ENCODE data around the gene HECTD4. TPM values are rescaled to one million over a fixed set of nuclear protein-coding genes. Genes with fewer than 3 reads are reported as not detected.

The HECTD4 gene
- total and polyA plus RNA-seq, 2 experiments from 2014 or later = 25.7 to 36.9 TPM

GRCh38 chr12:112380663-112381405, 1.4 kb downstream of the HECTD4 start:
- H3K9me2 ChIP-seq (ENCODE audit: insufficient read depth) = no peaks in the 10 kb centered on the region
- H3K4me2 ChIP-seq = peak overlapping the region; percentile 95
- H3K4me3 ChIP-seq = peak overlapping the region; percentile 92
- Mint-ChIP-seq H3K36me3 (ENCODE audit: low read depth) (no peaks in the 10 kb centered on the region; the same call in 2 of the 3 replicates), H3K4me3 (peak overlapping the region; percentile 91), H3K27ac (peak overlapping the region; percentile 58; the same call in 1 of the 2 replicates), H3K4me1 (peaks cover 11% of the 10 kb centered on the region), H3K9me3 (no peaks in the 10 kb centered on the region), H3K27me3 (ENCODE audit: insufficient read depth, low read depth, poor library complexity) (peaks cover 9% of the 10 kb centered on the region)
- H3K79me2 ChIP-seq (replicated peaks; ENCODE audit: insufficient read depth) = peaks cover 53% of the 10 kb centered on the region
- H3F3A ChIP-seq (replicated peaks; ENCODE audit: low read depth) = peaks cover 3% of the 10 kb centered on the region; the same call in 1 of the 2 replicates
- TF ChIP-seq EZH2phosphoT487 (IDR thresholded peaks at IDR 0.05; ENCODE audit: unreplicated experiment) (no peak), ETS1 (IDR thresholded peaks at IDR 0.05) (no peak), STAT1 (IDR thresholded peaks at IDR 0.05; ENCODE audit: unreplicated experiment) (no peak)
- 0 out of 2 replicates have a peak overlapping the region, but pooled peaks have one; percentile 74 for H3K27ac ChIP-seq (ENCODE audit: low read depth)
- H3K27me3 ChIP-seq (ENCODE audit: insufficient read depth) = no peaks in the 10 kb centered on the region
- peak; percentile 7 for ATAC-seq
- H3K4me1 ChIP-seq (ENCODE audit: insufficient read depth) = no peaks in the 10 kb centered on the region; the same call in 1 of the 2 replicates
- DNase-seq (ENCODE audit: low spot score) = peak; percentile 36
- H3K36me3 ChIP-seq (ENCODE audit: insufficient read depth) = no peaks in the 10 kb centered on the region
- peaks cover 20% of the 10 kb centered on the region; the same call in 1 of the 2 replicates for H4K20me1 ChIP-seq (replicated peaks; ENCODE audit: insufficient read depth)
- peak overlapping the region; percentile 87 for H2AFZ ChIP-seq

GRCh38 chr12:112375105-112375504, 7.1 kb downstream of the HECTD4 start:
- Histone ChIP-seq H3K9me2 (ENCODE audit: insufficient read depth) (no peaks in the 10 kb centered on the region), H3K27ac (ENCODE audit: low read depth) (no peak overlapping the region), H2AFZ (no peak overlapping the region), H3K79me2 (replicated peaks; ENCODE audit: insufficient read depth) (peaks cover 100% of the 10 kb centered on the region), H3K27me3 (ENCODE audit: insufficient read depth) (no peaks in the 10 kb centered on the region), H3K4me3 (no peak overlapping the region), H4K20me1 (replicated peaks; ENCODE audit: insufficient read depth) (peaks cover 21% of the 10 kb centered on the region; the same call in 1 of the 2 replicates), H3K4me2 (no peak overlapping the region), H3F3A (replicated peaks; ENCODE audit: low read depth) (no peaks in the 10 kb centered on the region; the same call in 1 of the 2 replicates), H3K36me3 (ENCODE audit: insufficient read depth) (no peaks in the 10 kb centered on the region), H3K4me1 (ENCODE audit: insufficient read depth) (no peaks in the 10 kb centered on the region)
- Mint-ChIP-seq H3K36me3 (ENCODE audit: low read depth) (no peaks in the 10 kb centered on the region; the same call in 2 of the 3 replicates), H3K27ac (no peak overlapping the region), H3K9me3 (no peaks in the 10 kb centered on the region), H3K27me3 (ENCODE audit: insufficient read depth, low read depth, poor library complexity) (peaks cover 7% of the 10 kb centered on the region), H3K4me3 (no peak overlapping the region), H3K4me1 (peaks cover 4% of the 10 kb centered on the region; the same call in 2 of the 3 replicates)
- DNase-seq (ENCODE audit: low spot score) (no peak), ATAC-seq (no peak)
- TF ChIP-seq POLR2AphosphoS5 (IDR thresholded peaks at IDR 0.05; ENCODE audit: low read depth) (no peak), JUNB (IDR thresholded peaks at IDR 0.05; ENCODE audit: unreplicated experiment) (no peak), CTCF (conservative IDR thresholded peaks at IDR 0.05; ENCODE audit: low read depth in 2 of 2) (no peak), NANOG (IDR thresholded peaks at IDR 0.05; ENCODE audit: borderline replicate concordance) (no peak), REST (IDR thresholded peaks at IDR 0.05; ENCODE audit: unreplicated experiment) (no peak), ZNF114 (CRISPR knock-in tag; IDR thresholded peaks at IDR 0.05) (no peak), CREB1 (CRISPR knock-in tag; IDR thresholded peaks at IDR 0.05; ENCODE audit: low read depth) (no peak), EZH2 (IDR thresholded peaks at IDR 0.05; ENCODE audit: low read depth, unreplicated experiment) (no peak), ZNF331 (CRISPR knock-in tag; IDR thresholded peaks at IDR 0.05; ENCODE audit: low read depth) (no peak), ETS1 (IDR thresholded peaks at IDR 0.05) (no peak)

Measured in GM23338 (cell line).